K562 (cell line): Measurements from ENCODE around the gene PRUNE1. TPM values are rescaled to one million over a fixed set of nuclear protein-coding genes. Genes with fewer than 3 reads are reported as not detected.

ENCODE experiments used
- ADNP ChIP-seq: fragments of 200-800 bp; sonication (Bioruptor generic); IDR thresholded peaks from 2 replicates; pipeline ENCODE4 v1.6.1; 2016; ENCODE audit warnings: missing genetic modification characterization, missing compliant biosample characterization
- ASH1L ChIP-seq: fragments of 450-650 bp; IDR thresholded peaks from 2 replicates; pipeline ENCODE4 v1.6.1; 2018; ENCODE audit warnings: borderline replicate concordance, mild to moderate bottlenecking, low read depth; ENCODE audit not compliant: partially characterized antibody
- EP300 ChIP-seq: IDR thresholded peaks from 2 replicates; pipeline ENCODE4 v1.6.1; 2012; ENCODE audit warnings: low read length, improper control_type of control experiment
- ILK ChIP-seq: fragments of 450-650 bp; IDR thresholded peaks from 2 replicates; pipeline ENCODE4 v1.6.1; 2016; ENCODE audit warnings: missing genetic modification characterization, low read depth, mild to moderate bottlenecking, missing compliant biosample characterization, moderate library complexity, borderline replicate concordance
- KDM1A ChIP-seq, 2 experiments: fragments of 450-650 bp; IDR thresholded peaks; 2 replicates each; pipeline ENCODE4 v1.6.1; 2016; ENCODE audit warnings: mild to moderate bottlenecking in 2 of 2
- MAZ ChIP-seq, 2 experiments: fragments of 450-650 bp in 1 of 2; sonication (generic) in 1 of 2; formaldehyde crosslinking; IDR thresholded peaks in 1 of 2; conservative IDR thresholded peaks in 1 of 2; 2 replicates each; pipeline versions ENCODE4 v1.4.0 to v1.5.0; 2020; ENCODE audit warnings: mild to moderate bottlenecking in 1 of 2, missing genetic modification reagents in 1 of 2
- MNT ChIP-seq, 2 experiments: fragments of 450-650 bp; conservative IDR thresholded peaks; 2 replicates each; pipeline ENCODE4 v1.6.1; 2017; ENCODE audit warnings: mild to moderate bottlenecking in 2 of 2, moderate library complexity in 2 of 2
- NFXL1 ChIP-seq: fragments of 450-650 bp; formaldehyde crosslinking; IDR thresholded peaks from 2 replicates; pipeline ENCODE4 v1.4.0; 2021; ENCODE audit warnings: mild to moderate bottlenecking
- RCOR1 ChIP-seq, 2 experiments: IDR thresholded peaks; 2 replicates each; pipeline ENCODE4 v1.6.1; 2012; ENCODE audit warnings: low read depth in 2 of 2, low read length in 2 of 2, borderline replicate concordance in 1 of 2, improper control_type of control experiment in 1 of 2
- RFX1 ChIP-seq: fragments of 450-650 bp; IDR thresholded peaks from 2 replicates; pipeline ENCODE4 v1.6.1; 2016; ENCODE audit warnings: mild to moderate bottlenecking, moderate library complexity
- RFX7 ChIP-seq: fragments of 250-450 bp; sonication (Bioruptor Pico); IDR thresholded peaks from 2 replicates; pipeline ENCODE4 v1.5.1; 2021; ENCODE audit warnings: mild to moderate bottlenecking
- SLC30A9 ChIP-seq: fragments of 250-450 bp; sonication (Bioruptor Pico); IDR thresholded peaks from 2 replicates; pipeline ENCODE4 v1.8.0; 2022; ENCODE audit warnings: mild to moderate bottlenecking, moderate library complexity
- SMAD1 ChIP-seq: fragments of 150-350 bp; IDR thresholded peaks from 2 replicates; pipeline ENCODE4 v1.6.1; 2014; ENCODE audit warnings: low read length, low read depth; ENCODE audit not compliant: partially characterized antibody
- SPI1 ChIP-seq: IDR thresholded peaks from 2 replicates; pipeline ENCODE4 v1.6.1; 2011; ENCODE audit warnings: low read depth, low read length, control low read depth, borderline replicate concordance
- SRSF9 ChIP-seq: fragments of 200-400 bp; formaldehyde crosslinking; IDR thresholded peaks from 2 replicates; pipeline ENCODE4 v1.6.1; 2017; ENCODE audit warnings: low read depth, low read length, borderline replicate concordance
- TAF9B ChIP-seq: fragments of 450-650 bp; IDR thresholded peaks from 2 replicates; pipeline ENCODE4 v1.6.1; 2018; ENCODE audit warnings: mild to moderate bottlenecking; ENCODE audit not compliant: partially characterized antibody
- TAL1 ChIP-seq: fragments of 450-650 bp; IDR thresholded peaks from 2 replicates; pipeline ENCODE4 v1.6.1; 2016; ENCODE audit warnings: mild to moderate bottlenecking
- TOE1 ChIP-seq, 2 experiments: fragments of 450-650 bp in 1 of 2; sonication (generic) in 1 of 2; formaldehyde crosslinking in 1 of 2; IDR thresholded peaks; 2 replicates each; pipeline versions ENCODE4 v1.7.1 to v1.8.0; 2016 to 2022; ENCODE audit warnings: borderline replicate concordance in 2 of 2, mild to moderate bottlenecking in 2 of 2, antibody characterized with exemption in 1 of 2, inconsistent platforms in 1 of 2, low read depth in 1 of 2, missing genetic modification reagents in 1 of 2, moderate library complexity in 1 of 2
- ZBTB8A ChIP-seq: fragments of 450-650 bp; IDR thresholded peaks from 2 replicates; pipeline ENCODE4 v1.6.1; 2018; ENCODE audit warnings: mild to moderate bottlenecking, moderate library complexity; ENCODE audit not compliant: partially characterized antibody
- ZNF212 ChIP-seq: fragments of 450-650 bp; formaldehyde crosslinking; IDR thresholded peaks from 2 replicates; pipeline ENCODE4 v1.4.0; 2020; ENCODE audit warnings: mild to moderate bottlenecking
- ZNF717 ChIP-seq: fragments of 250-450 bp; sonication (Bioruptor Pico); IDR thresholded peaks from 2 replicates; pipeline ENCODE4 v1.5.0; 2021
- ZSCAN32 ChIP-seq: fragments of 450-650 bp; formaldehyde crosslinking; IDR thresholded peaks from 2 replicates; pipeline ENCODE4 v1.4.0; 2020; ENCODE audit warnings: mild to moderate bottlenecking, moderate library complexity
- polyA plus RNA-seq, 8 experiments: library from polyadenylated mRNA; depleted of rRNA in 4 of 8; stranded (reverse) in 5 of 8; unstranded in 3 of 8; fragments of >200 nt; fragmentation: Nextera tagmentation in 2 of 8; fragmentation: Illumina TruSeq in 1 of 8; extraction: Ambion mirVana in 2 of 8; extraction: Trizol in 1 of 8; gene quantifications; 2 replicates each; pipeline versions ENCODE4 v1.2.1 to v1.2.3, GENCODE V29; 2011 to 2014; ENCODE audit warnings: inconsistent platforms in 1 of 8, missing spikeins in 1 of 8
- total RNA-seq, 7 experiments: library from RNA; depleted of rRNA in 6 of 7; stranded (reverse); fragments of >200 nt in 6 of 7; fragmentation: Illumina TruSeq in 2 of 7; extraction: Trizol in 2 of 7; gene quantifications; 2 replicates each; pipeline versions ENCODE4 v1.2.1 to v1.2.3, GENCODE V29; 2011 to 2021; ENCODE audit warnings: low replicate concordance in 1 of 7
- TF ChIP-seq, protein P1 (sequence below): IDR thresholded peaks from 3 replicates; pipeline ENCODE4 v1.6.1; 2011; ENCODE audit warnings: borderline replicate concordance, mild to moderate bottlenecking; ENCODE audit not compliant: insufficient read length, insufficient read depth
- TF ChIP-seq, protein P2 (sequence below): fragments of 250-450 bp; sonication (Bioruptor Pico); IDR thresholded peaks from 2 replicates; pipeline ENCODE4 v1.8.0; 2021; ENCODE audit warnings: borderline replicate concordance, mild to moderate bottlenecking, moderate library complexity; ENCODE audit not compliant: poor library complexity, severe bottlenecking
- TF ChIP-seq, protein P3 (sequence below): fragments of 450-650 bp; formaldehyde crosslinking; IDR thresholded peaks from 2 replicates; pipeline ENCODE4 v1.4.0; 2022; ENCODE audit warnings: mild to moderate bottlenecking, moderate library complexity

The PRUNE1 gene
- total and polyA plus RNA-seq, 9 of the 15 experiments (the other 6 are each of a cell fraction or from before 2014, with no cell fraction given), result 16.7 to 48.3 (median 26.2) TPM

GRCh38 chr1:150999051-150999674, 9.1 kb upstream of the PRUNE1 start (continued):
- TF ChIP-seq SRSF9, result no peak
- no peak for TF ChIP-seq ZNF212
- TF ChIP-seq, protein P1, sequence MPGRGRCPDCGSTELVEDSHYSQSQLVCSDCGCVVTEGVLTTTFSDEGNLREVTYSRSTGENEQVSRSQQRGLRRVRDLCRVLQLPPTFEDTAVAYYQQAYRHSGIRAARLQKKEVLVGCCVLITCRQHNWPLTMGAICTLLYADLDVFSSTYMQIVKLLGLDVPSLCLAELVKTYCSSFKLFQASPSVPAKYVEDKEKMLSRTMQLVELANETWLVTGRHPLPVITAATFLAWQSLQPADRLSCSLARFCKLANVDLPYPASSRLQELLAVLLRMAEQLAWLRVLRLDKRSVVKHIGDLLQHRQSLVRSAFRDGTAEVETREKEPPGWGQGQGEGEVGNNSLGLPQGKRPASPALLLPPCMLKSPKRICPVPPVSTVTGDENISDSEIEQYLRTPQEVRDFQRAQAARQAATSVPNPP, result no peak
- TF ChIP-seq ADNP (tag), result no peak
- TF ChIP-seq TAF9B, result peak; percentile 80
- TF ChIP-seq ZNF717 (CRISPR knock-in tag), result no peak
- TF ChIP-seq TAL1, result peak; percentile 29; the same call in 1 of the 2 replicates
- no peak for TF ChIP-seq RFX7 (CRISPR knock-in tag)
- no peak for TF ChIP-seq ILK (tag)
- TF ChIP-seq RFX1, result no peak
- TF ChIP-seq MNT (conservative IDR thresholded peaks at IDR 0.05), result peak; percentile 60 to 78; a peak in 3 of 4 replicates
- 0 out of 4 replicates have a peak, but pooled peaks have one; percentile 30 to 44 for TF ChIP-seq MAZ (CRISPR knock-in tag; conservative IDR thresholded peaks at IDR 0.05 in 1 of 2, IDR thresholded peaks at IDR 0.05 in 1 of 2)
- no peak for TF ChIP-seq NFXL1 (CRISPR knock-in tag)
- peak in 1 of 2 experiments; percentile 51; a peak in 1 of 4 replicates for TF ChIP-seq RCOR1 (IDR thresholded peaks at IDR 0.05; ENCODE audit: borderline replicate concordance in 1 of 2, low read depth in 2 of 2, low read length in 2 of 2)
- peak; percentile 32 for TF ChIP-seq EP300
- TF ChIP-seq ASH1L, result no peak
- peak; percentile 44 to 45; a peak in 3 of 4 replicates for TF ChIP-seq KDM1A (IDR thresholded peaks at IDR 0.05)
- no peak for TF ChIP-seq SLC30A9 (CRISPR knock-in tag)
- no peak for TF ChIP-seq ZBTB8A
- no peak for TF ChIP-seq ZSCAN32 (CRISPR knock-in tag)
- TF ChIP-seq SPI1, result no peak
- TF ChIP-seq, protein P2, sequence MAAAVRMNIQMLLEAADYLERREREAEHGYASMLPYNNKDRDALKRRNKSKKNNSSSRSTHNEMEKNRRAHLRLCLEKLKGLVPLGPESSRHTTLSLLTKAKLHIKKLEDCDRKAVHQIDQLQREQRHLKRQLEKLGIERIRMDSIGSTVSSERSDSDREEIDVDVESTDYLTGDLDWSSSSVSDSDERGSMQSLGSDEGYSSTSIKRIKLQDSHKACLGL, result no peak
- TF ChIP-seq, protein P3, sequence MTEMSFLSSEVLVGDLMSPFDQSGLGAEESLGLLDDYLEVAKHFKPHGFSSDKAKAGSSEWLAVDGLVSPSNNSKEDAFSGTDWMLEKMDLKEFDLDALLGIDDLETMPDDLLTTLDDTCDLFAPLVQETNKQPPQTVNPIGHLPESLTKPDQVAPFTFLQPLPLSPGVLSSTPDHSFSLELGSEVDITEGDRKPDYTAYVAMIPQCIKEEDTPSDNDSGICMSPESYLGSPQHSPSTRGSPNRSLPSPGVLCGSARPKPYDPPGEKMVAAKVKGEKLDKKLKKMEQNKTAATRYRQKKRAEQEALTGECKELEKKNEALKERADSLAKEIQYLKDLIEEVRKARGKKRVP (CRISPR knock-in tag), result no peak
- 0 out of 2 replicates have a peak, but pooled peaks have one; percentile 17 for TF ChIP-seq TOE1 (IDR thresholded peaks at IDR 0.05; ENCODE audit: borderline replicate concordance)
- no peak for TF ChIP-seq TOE1 (CRISPR knock-in tag; IDR thresholded peaks at IDR 0.05; ENCODE audit: borderline replicate concordance, low read depth)
- TF ChIP-seq SMAD1, result no peak
